NCI-H2107 treated with DMSO at 0.1 percent for 48 hours (cell line): ENCODE data around the gene RASA1.

Experiments
- DNase-seq: peaks from one replicate; lab custom pipeline; 2025; ENCODE audit not compliant: unreplicated experiment; lab: John Stamatoyannopoulos, UW

RASA1 gene

DNA sequence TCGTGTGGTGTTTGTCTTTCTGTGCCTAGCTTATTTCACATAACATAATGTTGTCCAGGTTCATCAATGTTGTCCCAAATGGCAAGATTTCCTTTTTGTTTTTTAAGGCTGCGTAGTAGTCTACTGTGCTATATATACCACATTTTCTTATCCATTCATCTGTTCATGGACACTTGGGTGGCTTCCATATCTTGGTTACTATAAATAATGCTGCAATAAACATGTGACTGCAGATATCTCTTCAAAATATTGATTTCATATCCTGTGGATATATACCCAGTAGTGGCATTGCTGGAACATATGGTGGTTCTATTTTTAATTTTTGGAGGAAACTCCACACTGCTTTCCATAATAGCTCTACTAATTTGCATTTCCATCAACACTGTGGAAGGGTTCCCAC is 170.5 kb downstream of the RASA1 start:
- DNase-seq, result no peak
